ENCODE measurements around the gene UVRAG.
"Not testable (repeated sequence)": the region's sequence is repeated elsewhere in the genome, so short reads cannot be mapped to it uniquely, and the experiment has no call there.

UVRAG gene

DNA sequence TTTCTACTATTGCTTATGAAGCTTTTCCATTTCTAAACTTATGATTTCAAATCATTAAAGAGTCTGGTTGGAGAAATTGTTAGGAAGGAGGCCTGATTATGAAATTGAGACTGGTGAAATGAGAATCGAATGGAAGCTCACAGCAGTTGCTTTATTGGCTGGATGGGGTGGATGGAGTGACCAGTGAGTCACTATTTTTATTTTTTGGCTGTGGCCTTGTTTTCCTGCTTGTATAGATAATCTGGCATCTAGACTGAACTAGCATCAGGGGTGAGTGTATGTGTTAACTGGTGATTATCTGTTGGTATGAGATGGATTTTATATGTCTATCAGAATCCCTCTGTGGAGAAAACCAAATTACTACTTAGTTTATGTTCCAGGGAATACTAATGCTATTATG, 36.2 kb downstream of the UVRAG start:
- no peak for DNase-seq (ENCODE audit: low read depth)
- TF ChIP-seq CTCF (IDR thresholded peaks at IDR 0.05; ENCODE audit: control insufficient read depth, extremely low read depth, insufficient read depth): no peak
- H3K4me3 ChIP-seq (ENCODE audit: low read depth, low read length): no peak overlapping the region

- no peak for TF ChIP-seq CTCF (IDR thresholded peaks at IDR 0.05; ENCODE audit: control insufficient read depth, extremely low read depth, insufficient read depth)
- no peak overlapping the region for H3K4me3 ChIP-seq (ENCODE audit: low read depth, low read length)
- no peak for DNase-seq (ENCODE audit: low read depth)
These were observed 37.5 kb downstream of the UVRAG start for GRCh38 chr11:75852406-75853017.

GRCh38 chr11:75853563-75853962, 38.6 kb downstream of the UVRAG start:
- not testable (repeated sequence) for H3K4me3 ChIP-seq (ENCODE audit: low read depth, low read length); DNase-seq (ENCODE audit: low read depth)

- DNase-seq (ENCODE audit: low read depth): no peak
- no peak overlapping the region for H3K4me3 ChIP-seq (ENCODE audit: low read depth, low read length)
- no peak for TF ChIP-seq CTCF (IDR thresholded peaks at IDR 0.05; ENCODE audit: control insufficient read depth, extremely low read depth, insufficient read depth)
These were observed 39.0 kb downstream of the UVRAG start for GRCh38 chr11:75853971-75854370.

DNA sequence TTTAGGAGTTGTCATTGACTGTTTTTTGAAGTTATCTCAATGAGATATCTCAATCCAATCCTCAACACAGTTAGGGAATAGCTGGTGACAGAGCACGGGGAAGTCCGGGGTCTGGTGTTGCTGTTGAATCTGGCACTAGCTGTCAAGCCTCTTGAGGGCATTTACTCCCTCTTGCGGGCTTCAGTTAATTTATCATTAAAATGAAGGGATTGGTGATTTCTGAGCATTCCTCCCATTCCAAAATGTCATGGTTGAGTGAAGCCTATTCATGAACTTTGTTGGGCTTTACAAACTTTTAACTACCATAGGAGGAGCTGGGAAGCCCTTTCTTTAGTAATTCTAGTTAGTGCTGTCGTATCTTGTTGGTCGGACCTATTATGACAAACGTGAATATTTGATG, 40.2 kb downstream of the UVRAG start:
- no peak for TF ChIP-seq CTCF (IDR thresholded peaks at IDR 0.05; ENCODE audit: control insufficient read depth, extremely low read depth, insufficient read depth)
- no peak for DNase-seq (ENCODE audit: low read depth)
- H3K4me3 ChIP-seq (ENCODE audit: low read depth, low read length): no peak overlapping the region

DNA sequence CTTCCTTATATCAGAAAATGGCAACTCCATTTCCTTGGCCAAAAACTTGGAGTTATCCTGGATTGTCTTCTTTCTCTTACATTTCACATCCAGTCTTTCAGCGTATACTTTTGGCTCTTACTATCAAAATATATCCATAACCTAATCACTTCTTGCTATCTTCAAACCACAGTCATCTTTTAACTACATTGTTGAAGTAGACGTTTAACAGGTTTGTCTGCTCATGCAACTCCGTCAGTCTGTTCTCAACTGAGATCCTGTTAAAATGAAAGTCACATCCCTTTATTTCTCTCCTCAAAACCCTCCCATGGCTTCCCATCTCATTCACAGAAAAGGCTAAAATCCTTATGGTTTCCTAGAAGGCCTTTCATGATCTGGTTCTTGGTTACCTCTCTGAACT, 41.9 kb downstream of the UVRAG start:
- TF ChIP-seq CTCF (IDR thresholded peaks at IDR 0.05; ENCODE audit: control insufficient read depth, extremely low read depth, insufficient read depth): no peak
- no peak for DNase-seq (ENCODE audit: low read depth)

DNA sequence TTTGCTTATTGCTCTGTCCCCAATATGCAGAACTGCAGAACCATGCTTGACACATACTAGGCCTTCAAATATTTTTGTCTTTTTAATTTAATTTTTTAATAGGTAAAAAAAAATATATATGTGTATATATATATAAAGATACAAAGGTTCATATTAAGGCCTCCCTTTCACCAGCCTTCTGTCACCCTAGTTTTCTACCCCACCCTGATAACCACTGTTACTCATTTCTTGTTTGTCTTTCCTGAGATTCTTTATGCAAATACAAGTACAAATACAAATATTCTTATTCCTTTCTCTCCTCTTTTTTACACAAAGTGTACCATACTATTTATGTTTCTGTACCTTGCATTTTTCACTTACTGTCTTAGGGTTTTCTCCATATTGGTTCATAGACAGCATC, 43.0 kb downstream of the UVRAG start:
- H3K4me3 ChIP-seq (ENCODE audit: low read depth, low read length): no peak overlapping the region
- DNase-seq (ENCODE audit: low read depth): no peak
- TF ChIP-seq CTCF (IDR thresholded peaks at IDR 0.05; ENCODE audit: control insufficient read depth, extremely low read depth, insufficient read depth): no peak

More for the DNA sequence above, 41.9 kb downstream of the UVRAG start:
- no peak overlapping the region for H3K4me3 ChIP-seq (ENCODE audit: low read depth, low read length)

Data from LNCaP clone FGC (cell line).